ENCODE measurements around the gene AOAH. TPM values are rescaled to one million over a fixed set of nuclear protein-coding genes. Genes with fewer than 3 reads are reported as not detected.
A peak's percentile ranks its signal among the peaks of the same experiment; 100 is the strongest.
"Not testable (repeated sequence)": the region's sequence is repeated elsewhere in the genome, so short reads cannot be mapped to it uniquely, and the experiment has no call there.

Gene AOAH
- total RNA-seq, 6 experiments from 2014 or later: not detected

DNA sequence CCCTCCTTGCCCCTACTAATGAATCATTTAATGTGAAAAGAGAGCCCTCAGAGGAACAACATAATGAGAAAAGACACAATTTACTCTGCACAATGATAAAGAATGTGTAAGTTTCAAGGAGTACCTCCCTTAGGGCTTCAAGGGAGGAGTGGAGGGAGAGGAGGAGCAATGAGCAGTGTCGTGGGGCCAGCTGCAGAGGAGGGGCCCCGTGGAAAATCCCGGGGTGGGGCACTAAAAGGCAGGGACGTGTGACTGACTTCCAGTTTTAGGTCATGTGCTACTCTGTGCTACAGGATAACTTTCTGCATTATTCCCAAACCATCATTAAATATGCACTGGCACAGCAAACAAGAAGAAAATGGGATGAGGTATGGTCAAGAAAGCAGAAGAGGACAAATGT lies 226.5 kb downstream of the AOAH start:
- peaks cover 13% of the 10 kb centered on the region for H3K4me1 Mint-ChIP-seq (ENCODE audit: low read depth)
- H3K4me3 Mint-ChIP-seq: no peak overlapping the region
- peaks cover 11% of the 10 kb centered on the region for H3K27me3 Mint-ChIP-seq (ENCODE audit: insufficient read depth)
- no peak for DNase-seq
- no peaks in the 10 kb centered on the region for H3K36me3 Mint-ChIP-seq (ENCODE audit: low read depth)
- no peaks in the 10 kb centered on the region for H3K9me3 Mint-ChIP-seq
- no peak overlapping the region for H3K27ac Mint-ChIP-seq
- TF ChIP-seq, protein P1, sequence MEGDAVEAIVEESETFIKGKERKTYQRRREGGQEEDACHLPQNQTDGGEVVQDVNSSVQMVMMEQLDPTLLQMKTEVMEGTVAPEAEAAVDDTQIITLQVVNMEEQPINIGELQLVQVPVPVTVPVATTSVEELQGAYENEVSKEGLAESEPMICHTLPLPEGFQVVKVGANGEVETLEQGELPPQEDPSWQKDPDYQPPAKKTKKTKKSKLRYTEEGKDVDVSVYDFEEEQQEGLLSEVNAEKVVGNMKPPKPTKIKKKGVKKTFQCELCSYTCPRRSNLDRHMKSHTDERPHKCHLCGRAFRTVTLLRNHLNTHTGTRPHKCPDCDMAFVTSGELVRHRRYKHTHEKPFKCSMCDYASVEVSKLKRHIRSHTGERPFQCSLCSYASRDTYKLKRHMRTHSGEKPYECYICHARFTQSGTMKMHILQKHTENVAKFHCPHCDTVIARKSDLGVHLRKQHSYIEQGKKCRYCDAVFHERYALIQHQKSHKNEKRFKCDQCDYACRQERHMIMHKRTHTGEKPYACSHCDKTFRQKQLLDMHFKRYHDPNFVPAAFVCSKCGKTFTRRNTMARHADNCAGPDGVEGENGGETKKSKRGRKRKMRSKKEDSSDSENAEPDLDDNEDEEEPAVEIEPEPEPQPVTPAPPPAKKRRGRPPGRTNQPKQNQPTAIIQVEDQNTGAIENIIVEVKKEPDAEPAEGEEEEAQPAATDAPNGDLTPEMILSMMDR (IDR thresholded peaks at IDR 0.05): no peak

DNA sequence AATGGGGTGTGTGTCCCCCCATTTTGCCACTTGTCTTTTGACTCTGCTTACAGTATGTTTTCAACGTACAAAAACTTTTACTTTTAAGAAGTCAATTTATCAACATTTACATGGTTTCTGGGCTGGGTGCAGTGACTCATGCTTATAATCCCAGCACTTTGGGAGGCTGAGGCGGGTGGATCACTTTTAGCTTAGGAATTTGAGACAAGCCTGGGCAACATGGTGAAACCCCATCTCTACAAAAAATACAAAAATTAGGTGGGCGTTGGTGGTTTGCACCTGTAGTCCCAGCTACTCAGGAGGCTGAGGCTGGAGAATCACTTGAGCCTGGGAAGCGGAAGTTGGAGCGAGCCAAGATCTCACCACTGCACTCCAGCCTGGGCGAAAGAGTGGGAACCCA lies 227.1 kb downstream of the AOAH start:
- not testable (repeated sequence) for H3K27ac Mint-ChIP-seq, DNase-seq

DNA sequence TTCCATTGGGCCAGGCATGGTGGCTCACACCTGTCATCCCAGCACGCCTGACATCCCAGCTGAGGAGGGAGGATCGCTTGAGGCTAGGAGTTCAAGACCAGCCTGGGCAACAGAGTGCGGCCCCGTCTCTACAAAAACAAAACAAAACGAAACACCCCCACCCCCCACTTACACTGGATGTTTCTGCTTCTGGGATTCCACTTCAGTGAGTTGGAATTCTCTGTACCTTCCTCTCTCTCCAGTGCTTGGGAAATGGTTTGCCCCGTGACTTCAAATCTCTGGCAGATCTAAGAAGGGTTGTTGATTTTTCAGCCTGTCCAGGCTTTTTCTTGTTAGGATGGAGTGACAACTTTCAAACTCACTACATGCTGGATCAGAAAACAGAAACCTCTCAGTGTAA lies 227.7 kb downstream of the AOAH start:
- TF ChIP-seq, protein P1 (IDR thresholded peaks at IDR 0.05): no peak
- DNase-seq: no peak
- H3K27ac Mint-ChIP-seq: no peak overlapping the region
- H3K9me3 Mint-ChIP-seq: no peaks in the 10 kb centered on the region
- H3K4me3 Mint-ChIP-seq: no peak overlapping the region
- no peaks in the 10 kb centered on the region for H3K36me3 Mint-ChIP-seq (ENCODE audit: low read depth)
- peaks cover 11% of the 10 kb centered on the region for H3K27me3 Mint-ChIP-seq (ENCODE audit: insufficient read depth)
- peaks cover 13% of the 10 kb centered on the region for H3K4me1 Mint-ChIP-seq (ENCODE audit: low read depth)

More for the DNA sequence above, 227.1 kb downstream of the AOAH start:
- peaks cover 11% of the 10 kb centered on the region for H3K27me3 Mint-ChIP-seq (ENCODE audit: insufficient read depth)
- H3K9me3 Mint-ChIP-seq; H3K4me3 Mint-ChIP-seq; H3K36me3 Mint-ChIP-seq (ENCODE audit: low read depth): not testable (repeated sequence)
- peaks cover 13% of the 10 kb centered on the region for H3K4me1 Mint-ChIP-seq (ENCODE audit: low read depth)

DNA sequence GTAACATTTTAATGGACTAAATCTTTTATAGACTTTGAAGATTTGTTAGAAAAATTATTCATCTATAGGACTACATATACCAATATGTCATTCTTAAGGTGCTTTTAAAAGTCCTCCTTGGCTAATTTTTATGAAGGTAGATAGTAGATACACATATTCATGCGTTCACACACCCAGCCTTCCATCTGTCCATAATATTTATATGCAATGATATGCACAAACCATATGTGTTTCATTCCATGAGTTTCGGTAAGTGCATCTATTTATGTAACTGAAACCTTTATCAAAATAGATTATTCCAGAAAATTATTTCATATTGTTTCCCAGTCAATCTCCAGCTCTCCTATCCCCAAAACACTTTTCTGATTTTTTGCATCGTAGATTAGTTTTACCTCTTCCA lies 233.0 kb downstream of the AOAH start:
- no peaks in the 10 kb centered on the region for H3K9me3 Mint-ChIP-seq
- no peak overlapping the region for H3K4me3 Mint-ChIP-seq
- no peaks in the 10 kb centered on the region for H3K36me3 Mint-ChIP-seq (ENCODE audit: low read depth)
- H3K4me1 Mint-ChIP-seq (ENCODE audit: low read depth): no peaks in the 10 kb centered on the region
- no peak overlapping the region for H3K27ac Mint-ChIP-seq
- peaks cover 24% of the 10 kb centered on the region for H3K27me3 Mint-ChIP-seq (ENCODE audit: insufficient read depth)
- no peak for DNase-seq
- TF ChIP-seq, protein P1 (IDR thresholded peaks at IDR 0.05): no peak

DNA sequence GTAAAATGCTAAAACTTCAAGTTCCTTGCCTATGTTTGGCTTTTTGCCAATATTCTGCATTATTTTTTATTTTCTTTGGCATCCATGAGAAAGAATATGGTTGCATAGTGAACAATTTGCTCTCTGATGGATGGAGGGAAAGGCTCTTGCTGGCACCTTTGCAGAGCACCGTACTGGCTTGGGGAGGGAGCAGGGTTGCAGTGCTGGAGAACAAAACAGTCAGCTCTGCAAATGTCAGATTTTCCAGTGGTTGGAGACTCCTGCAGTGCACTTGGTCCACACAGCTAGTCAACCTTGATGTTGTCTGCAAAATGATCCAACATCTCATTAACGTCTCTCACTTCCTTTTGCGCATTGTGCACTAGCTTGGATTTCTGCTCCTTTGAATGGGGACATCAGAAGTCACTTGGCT lies 233.9 kb downstream of the AOAH start:
- H3K9me3 Mint-ChIP-seq: no peaks in the 10 kb centered on the region
- DNase-seq: no peak

DNA sequence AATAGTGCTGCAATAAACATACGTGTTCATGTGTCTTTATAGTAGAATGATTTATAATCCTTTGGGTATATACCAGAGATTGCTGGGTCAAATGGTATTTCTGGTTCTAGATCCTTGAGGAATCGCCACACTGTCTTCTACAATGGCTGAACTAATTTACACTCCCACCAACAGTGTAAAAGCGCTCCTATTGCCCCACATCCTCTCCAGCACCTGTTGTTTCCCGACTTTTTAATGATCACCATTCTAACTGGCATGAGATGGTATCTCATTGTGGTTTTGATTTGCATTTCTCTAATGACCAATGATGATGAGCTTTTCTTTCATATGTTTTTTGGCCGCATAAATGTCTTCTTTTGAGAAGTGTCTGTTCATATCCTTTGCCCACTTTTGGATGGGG lies 235.6 kb downstream of the AOAH start:
- H3K4me1 Mint-ChIP-seq (ENCODE audit: low read depth); H3K27ac Mint-ChIP-seq; DNase-seq; H3K4me3 Mint-ChIP-seq; H3K36me3 Mint-ChIP-seq (ENCODE audit: low read depth); H3K9me3 Mint-ChIP-seq: not testable (repeated sequence)
- peaks cover 24% of the 10 kb centered on the region for H3K27me3 Mint-ChIP-seq (ENCODE audit: insufficient read depth)

More for the DNA sequence above, 233.9 kb downstream of the AOAH start:
- Mint-ChIP-seq H3K27ac (no peak overlapping the region), H3K27me3 (ENCODE audit: insufficient read depth) (peaks cover 24% of the 10 kb centered on the region), H3K36me3 (ENCODE audit: low read depth) (no peaks in the 10 kb centered on the region), H3K4me3 (no peak overlapping the region), H3K4me1 (ENCODE audit: low read depth) (no peaks in the 10 kb centered on the region)
- TF ChIP-seq, protein P1 (IDR thresholded peaks at IDR 0.05): no peak

DNA sequence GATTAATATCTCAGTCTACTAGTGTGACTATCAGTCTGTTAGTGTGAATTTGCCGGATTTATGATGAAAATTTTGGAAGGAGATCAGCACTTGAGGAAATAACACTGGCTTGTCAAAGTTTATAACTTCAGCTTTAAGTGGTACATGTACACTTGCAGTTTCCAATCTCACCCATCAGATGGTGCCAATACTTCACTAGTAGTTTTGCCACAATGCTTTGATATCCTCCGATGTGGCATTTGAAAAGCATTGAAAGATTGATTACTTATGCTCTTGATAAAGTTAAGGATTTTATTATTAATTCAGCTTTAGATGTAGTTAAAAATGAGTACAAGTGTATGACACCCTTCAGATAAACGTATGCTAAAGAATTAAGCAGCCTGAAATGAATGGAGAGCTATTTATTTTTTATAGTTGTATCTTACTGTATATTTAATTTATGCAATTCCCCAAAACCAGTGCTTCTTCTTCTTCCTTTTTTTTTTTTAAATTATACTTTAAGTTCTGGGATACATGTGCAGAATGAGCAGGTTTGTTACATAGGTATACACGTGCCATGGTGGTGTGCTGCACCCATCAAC lies 236.4 kb downstream of the AOAH start:
- no peaks in the 10 kb centered on the region for H3K9me3 Mint-ChIP-seq
- peak; percentile 48 for DNase-seq
- TF ChIP-seq, protein P1 (IDR thresholded peaks at IDR 0.05): peak; percentile 79
- no peaks in the 10 kb centered on the region for H3K36me3 Mint-ChIP-seq (ENCODE audit: low read depth)
- peaks cover 21% of the 10 kb centered on the region for H3K27me3 Mint-ChIP-seq (ENCODE audit: insufficient read depth)
- H3K4me3 Mint-ChIP-seq: no peak overlapping the region
- no peak overlapping the region for H3K27ac Mint-ChIP-seq
- no peaks in the 10 kb centered on the region for H3K4me1 Mint-ChIP-seq (ENCODE audit: low read depth)

Measured in HFFc6 (cell line).